GM13976 (cell line): ENCODE results near the gene RRBP1.
"Not testable (repeated sequence)": the region's sequence is repeated elsewhere in the genome, so short reads cannot be mapped to it uniquely, and the experiment has no call there.

Experiments used
- DNase-seq: peaks from one replicate; pipeline ENCODE4 v3.0.0; 2012; ENCODE audit warnings: low spot score
- CTCF ChIP-seq: IDR thresholded peaks from 2 replicates; pipeline ENCODE4 v1.5.1; 2012; ENCODE audit warnings: borderline replicate concordance, mild to moderate bottlenecking; ENCODE audit not compliant: insufficient read depth; ENCODE audit errors: extremely low read depth, missing control alignments, control extremely low read depth
- in situ Hi-C: fragments of 300-500 bp; cut with MboI; formaldehyde crosslinking; loops from one replicate; pipeline ENCODE4 v1.12.0; 2022; ENCODE audit warnings: low sequenced_read_pairs, mixed read lengths, inconsistent platforms; ENCODE audit not compliant: unreplicated experiment

The RRBP1 gene

GRCh38 chr20:17661121-17661744 is 20.8 kb downstream of the RRBP1 start:
- DNase-seq, result peak; percentile 15
- in situ Hi-C loops, result no loop called here
- no peak for TF ChIP-seq CTCF

GRCh38 chr20:17660667-17661066 is 21.4 kb downstream of the RRBP1 start:
- peak; percentile 15 for DNase-seq
- TF ChIP-seq CTCF, result no peak
- in situ Hi-C loops, result no loop called here

- DNase-seq, result no peak
- in situ Hi-C loops, result no loop called here
These were observed 22.2 kb downstream of the RRBP1 start for GRCh38 chr20:17659801-17660200.

GRCh38 chr20:17659344-17659743 is 22.7 kb downstream of the RRBP1 start:
- in situ Hi-C loops, DNase-seq: not testable (repeated sequence)

More at GRCh38 chr20:17659801-17660200, 22.2 kb downstream of the RRBP1 start:
- TF ChIP-seq CTCF, result no peak

- in situ Hi-C loops, result no loop called here
- DNase-seq, result no peak
- no peak for TF ChIP-seq CTCF
These were observed 23.4 kb downstream of the RRBP1 start for GRCh38 chr20:17658648-17658993.

GRCh38 chr20:17657898-17658647 is 24.0 kb downstream of the RRBP1 start:
- peak; percentile 13 for DNase-seq
- in situ Hi-C loops, result no loop called here
- no peak for TF ChIP-seq CTCF

- in situ Hi-C loops, result no loop called here
- no peak for TF ChIP-seq CTCF
- DNase-seq, result no peak
These were observed 24.8 kb downstream of the RRBP1 start for GRCh38 chr20:17657079-17657825.
